T-cell (primary cell): ENCODE data around the gene TBCEL. TPM values are rescaled to one million over a fixed set of nuclear protein-coding genes. Genes with fewer than 3 reads are reported as not detected.

ENCODE experiments used
- ATAC-seq, 4 experiments: fragments of 200-7000 bp in 3 of 4; fragments of 150-1000 bp in 1 of 4; cut with Tn5 transposase; replicated peaks in 1 of 4; 1 replicate in 3 of 4; 2 replicates in 1 of 4; pipeline ENCODE4 v1.10.0; 2021; ENCODE audit warnings: moderate library complexity in 3 of 4, mild to moderate bottlenecking in 2 of 4, moderate number of reproducible peaks in 1 of 4
- CTCF ChIA-PET, 2 donors: fragments of 300-600 bp; sonication (Branson Sonifier 250); formaldehyde crosslinking; loops; one replicate each; lab custom pipeline; 2022; ENCODE audit warnings: antibody characterized with exemption in 2 of 2; lab: Charles Lee
- POLR2A ChIA-PET, 2 donors: fragments of 300-600 bp; sonication (Branson Sonifier 250); formaldehyde crosslinking; loops; one replicate each; lab custom pipeline; 2022; ENCODE audit warnings: antibody characterized with exemption in 2 of 2; lab: Charles Lee
- DNase-seq, 35 experiments: peaks; one replicate each; pipeline versions ENCODE4 v3.0.0 to v3.0.0-alpha.2; 2013 to 2023
- H3K27ac ChIP-seq: one replicate; pipeline ENCODE4 v1.5.1; 2013; ENCODE audit warnings: low read length
- H3K27me3 ChIP-seq, 2 experiments: replicated peaks in 1 of 2; 1 replicate in 1 of 2; 2 replicates in 1 of 2; pipeline versions ENCODE4 v1.6.1 to v1.7.0; 2013; ENCODE audit warnings: low read length in 1 of 2, mixed read lengths in 1 of 2; ENCODE audit not compliant: control insufficient read depth in 2 of 2, insufficient read depth in 2 of 2; ENCODE audit errors: extremely low read depth in 1 of 2
- H3K36me3 ChIP-seq, 2 donors: 1 replicate in 1 of 2; 2 replicates in 1 of 2; pipeline versions ENCODE4 v1.6.1 to v1.7.0; 2013; ENCODE audit warnings: low read length in 1 of 2; ENCODE audit not compliant: control insufficient read depth in 2 of 2, insufficient read depth in 1 of 2; ENCODE audit errors: extremely low read depth in 1 of 2
- H3K4me1 ChIP-seq, 2 experiments: 1 replicate in 1 of 2; 2 replicates in 1 of 2; pipeline versions ENCODE4 v1.6.1 to v1.7.0; 2013; ENCODE audit warnings: low read length in 2 of 2, mixed read lengths in 1 of 2; ENCODE audit not compliant: insufficient read depth in 2 of 2, control insufficient read depth in 1 of 2; ENCODE audit errors: extremely low read depth in 1 of 2
- H3K4me3 ChIP-seq, 2 donors: 1 replicate in 1 of 2; 2 replicates in 1 of 2; pipeline versions ENCODE4 v1.5.1 to v1.7.0; 2013; ENCODE audit warnings: mild to moderate bottlenecking in 2 of 2, low read length in 1 of 2, moderate library complexity in 1 of 2; ENCODE audit not compliant: control insufficient read depth in 1 of 2; ENCODE audit errors: extremely low read depth in 1 of 2
- H3K9me3 ChIP-seq: 2 replicates; pipeline ENCODE4 v1.7.0; 2013
- H3K27ac Mint-ChIP-seq, 2 donors: one replicate each; pipeline ENCODE4 v1.8.0; 2020 to 2021; ENCODE audit warnings: mild to moderate bottlenecking in 2 of 2, mixed read lengths in 2 of 2
- H3K27me3 Mint-ChIP-seq, 2 donors: one replicate each; pipeline ENCODE4 v1.8.0; 2021 to 2022; ENCODE audit warnings: mixed read lengths in 2 of 2
- H3K36me3 Mint-ChIP-seq: one replicate; pipeline ENCODE4 v1.8.0; 2021; ENCODE audit warnings: mixed read lengths
- H3K4me1 Mint-ChIP-seq, 3 donors: one replicate each; pipeline ENCODE4 v1.8.0; 2020 to 2022; ENCODE audit warnings: mixed read lengths in 3 of 3, mild to moderate bottlenecking in 1 of 3
- H3K4me3 Mint-ChIP-seq, 3 donors: one replicate each; pipeline ENCODE4 v1.8.0; 2020 to 2022; ENCODE audit warnings: mild to moderate bottlenecking in 3 of 3, mixed read lengths in 3 of 3, moderate library complexity in 3 of 3
- H3K9me3 Mint-ChIP-seq, 3 donors: one replicate each; pipeline ENCODE4 v1.8.0; 2020 to 2022; ENCODE audit warnings: mixed read lengths in 3 of 3
- WGBS: methylation state at CpG from one replicate; pipeline ENCODE4 v1.1.5; 2013; ENCODE audit warnings: missing lambda C conversion rate; ENCODE audit not compliant: insufficient coverage; 5-methylcytosine and 5-hydroxymethylcytosine counted together
- total RNA-seq, 35 experiments: library from RNA in 6 of 35; stranded (reverse) in 6 of 35; fragments of 120-200 nt in 1 of 35; gene quantifications; one replicate each; pipeline versions ENCODE4 v1.2.1 to v1.2.4 and lab custom pipeline; 2013 to 2026

Gene TBCEL, protein sequence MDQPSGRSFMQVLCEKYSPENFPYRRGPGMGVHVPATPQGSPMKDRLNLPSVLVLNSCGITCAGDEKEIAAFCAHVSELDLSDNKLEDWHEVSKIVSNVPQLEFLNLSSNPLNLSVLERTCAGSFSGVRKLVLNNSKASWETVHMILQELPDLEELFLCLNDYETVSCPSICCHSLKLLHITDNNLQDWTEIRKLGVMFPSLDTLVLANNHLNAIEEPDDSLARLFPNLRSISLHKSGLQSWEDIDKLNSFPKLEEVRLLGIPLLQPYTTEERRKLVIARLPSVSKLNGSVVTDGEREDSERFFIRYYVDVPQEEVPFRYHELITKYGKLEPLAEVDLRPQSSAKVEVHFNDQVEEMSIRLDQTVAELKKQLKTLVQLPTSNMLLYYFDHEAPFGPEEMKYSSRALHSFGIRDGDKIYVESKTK
- 10 to 100 TPM; 16.0 to 26.4 (median 19.0) TPM for total RNA-seq
- total RNA-seq (2013): 35.2 TPM
- total RNA-seq (lab: John Stamatoyannopoulos, UW): 4.6 to 16.8 (median 8.4) reads per million in 29 experiments

GRCh38 chr11:121023848-121024751 lies at the start of gene TBCEL:
Gene TBCEL (plus strand): TSS chr11:121024102. CDS start chr11:121045691, 21,589 bp downstream.
- ChIA-PET CTCF (no interaction called here), POLR2A (interaction anchor here (0.6 to 1.0 kb wide), 2 partner anchors 15 to 45 kb away, joined by 3 read pairs; no protein-coding TSS in a partner anchor)
- H3K4me1 ChIP-seq: peaks cover 11 to 21% of the 10 kb centered on the region in 2 experiments
- Mint-ChIP-seq H3K4me1 (peaks cover 33 to 41% (median 36%) of the 10 kb centered on the region in 3 donors), H3K36me3 (no peaks in the 10 kb centered on the region), H3K27me3 (peaks cover 4 to 11% of the 10 kb centered on the region in 2 donors), H3K27ac (peak within 1 kb of the TSS; percentile 74 to 80), H3K9me3 (no peaks in the 10 kb centered on the region), H3K4me3 (peak within 1 kb of the TSS; percentile 86 to 94 (median 88))
- H3K27ac ChIP-seq: no peak within 1 kb of the TSS
- H3K4me3 ChIP-seq: peak within 1 kb of the TSS; percentile 69 to 74
- WGBS: 3% methylated on average over 54 of the region's 54 CpGs
- H3K27me3 ChIP-seq: no peaks in the 10 kb centered on the region
- no peaks in the 10 kb centered on the region for H3K9me3 ChIP-seq
- peak; percentile 87 to 93 (median 88) for ATAC-seq
- H3K36me3 ChIP-seq: no peaks in the 10 kb centered on the region
- DNase-seq: peak; percentile 66 to 89 (median 81)

DNA sequence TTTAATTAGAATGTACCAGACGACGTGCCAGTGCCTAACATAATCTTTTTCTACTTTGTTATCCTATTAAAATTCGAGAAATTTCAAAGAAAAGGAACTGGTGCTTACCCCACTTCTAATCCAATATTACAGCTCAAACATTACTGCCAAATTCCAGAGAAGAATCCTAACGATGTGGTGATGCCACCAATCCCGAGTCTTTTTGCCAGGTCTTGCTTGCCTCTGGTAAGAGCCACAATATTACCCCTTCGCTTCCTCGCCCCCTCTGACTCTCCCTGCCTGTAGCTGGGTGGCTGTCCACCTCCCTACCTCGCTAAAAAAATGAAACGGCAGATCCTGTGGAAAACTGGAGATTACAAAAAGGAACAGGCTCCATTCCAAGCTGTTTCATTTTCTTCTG lies 49.4 kb upstream of the TBCEL start:
- Histone ChIP-seq H3K27ac (no peak overlapping the region), H3K27me3 (peaks cover 0 to 14% of the 10 kb centered on the region in 2 experiments), H3K4me1 (no peaks in the 10 kb centered on the region), H3K4me3 (no peak overlapping the region), H3K9me3 (no peaks in the 10 kb centered on the region), H3K36me3 (no peaks in the 10 kb centered on the region)
- Mint-ChIP-seq H3K27me3 (peaks cover 50 to 58% of the 10 kb centered on the region in 2 donors), H3K9me3 (no peaks in the 10 kb centered on the region), H3K4me1 (no peaks in the 10 kb centered on the region), H3K36me3 (no peaks in the 10 kb centered on the region), H3K27ac (no peak overlapping the region), H3K4me3 (no peak overlapping the region)
- ATAC-seq (no peak), DNase-seq (no peak)
- CTCF ChIA-PET: no interaction called here
- POLR2A ChIA-PET: no interaction called here
- WGBS: 51% methylated on average over 6 of the region's 9 CpGs

DNA sequence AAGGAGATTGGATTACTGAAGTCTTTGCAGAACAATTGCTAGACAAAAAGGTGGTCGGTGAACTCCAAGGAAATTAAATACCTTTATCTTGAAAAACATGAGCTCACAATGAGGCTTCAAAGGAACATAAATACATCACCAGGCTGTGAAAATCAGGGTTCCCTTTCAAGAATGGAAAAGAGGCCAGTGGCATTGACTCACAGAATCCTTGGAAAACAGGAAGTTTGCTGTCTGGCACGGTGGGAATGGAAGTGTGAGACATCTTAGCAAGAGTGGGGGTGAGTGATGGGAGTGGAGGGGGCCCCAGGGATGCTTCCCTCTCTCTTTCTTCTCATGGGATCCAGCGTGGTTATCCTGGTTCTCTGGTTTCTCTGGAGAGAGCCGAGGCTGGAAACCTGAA lies 48.9 kb upstream of the TBCEL start:
- Mint-ChIP-seq H3K27me3 (peaks cover 51 to 60% of the 10 kb centered on the region in 2 donors), H3K4me3 (no peak overlapping the region), H3K4me1 (no peaks in the 10 kb centered on the region), H3K9me3 (no peaks in the 10 kb centered on the region), H3K27ac (no peak overlapping the region), H3K36me3 (no peaks in the 10 kb centered on the region)
- POLR2A ChIA-PET: no interaction called here
- Histone ChIP-seq H3K36me3 (no peaks in the 10 kb centered on the region), H3K9me3 (no peaks in the 10 kb centered on the region), H3K27ac (no peak overlapping the region), H3K27me3 (peaks cover 0 to 14% of the 10 kb centered on the region in 2 experiments), H3K4me1 (no peaks in the 10 kb centered on the region), H3K4me3 (no peak overlapping the region)
- DNase-seq (no peak), ATAC-seq (no peak)
- CTCF ChIA-PET: no interaction called here
- 0% methylated on average over 1 of the region's 4 CpGs for WGBS

DNA sequence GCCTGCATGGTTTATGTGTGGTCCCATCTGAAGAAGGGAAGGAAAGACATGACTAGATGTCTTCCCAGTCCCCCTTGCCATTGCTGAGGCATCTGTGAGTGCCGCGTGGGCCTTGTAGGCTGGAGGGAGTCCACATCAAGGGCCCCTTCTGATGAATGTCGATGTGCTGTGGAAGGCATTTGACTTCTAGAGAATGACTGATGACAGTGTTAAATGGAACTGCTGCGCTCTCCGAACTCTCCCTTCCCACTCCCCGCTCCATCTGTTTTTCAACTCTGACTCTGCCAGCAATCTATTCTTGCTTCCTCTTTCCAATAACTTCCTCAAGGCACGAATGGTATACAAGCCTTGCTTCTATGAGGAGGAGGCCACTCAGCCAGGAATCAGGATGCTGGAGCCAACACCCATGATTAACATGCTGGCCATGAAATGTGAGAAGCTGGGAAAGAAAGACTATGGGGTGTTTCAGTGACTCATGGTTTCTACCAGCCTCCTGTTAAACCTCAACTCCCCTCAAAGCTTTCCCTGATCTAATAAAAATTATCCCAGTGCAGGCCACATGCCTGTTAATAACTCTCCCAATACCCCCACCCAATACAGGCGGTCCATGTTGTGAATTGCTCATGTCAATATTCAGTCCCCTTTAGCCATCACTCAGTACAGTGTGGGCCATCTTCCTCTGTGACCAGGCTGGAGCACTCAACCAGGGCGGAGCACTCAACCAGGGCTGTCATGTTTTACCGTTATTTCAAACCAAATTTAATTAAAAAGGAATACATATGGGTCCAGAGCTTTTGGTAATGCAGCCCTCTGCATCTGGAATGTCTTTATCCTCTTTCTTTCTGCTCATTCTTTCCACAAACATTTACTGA lies 46.4 kb upstream of the TBCEL start:
- peaks cover 0 to 11% of the 10 kb centered on the region in 2 experiments for H3K27me3 ChIP-seq
- ATAC-seq (no peak), DNase-seq (no peak)
- no peaks in the 10 kb centered on the region for H3K9me3 Mint-ChIP-seq
- CTCF ChIA-PET: no interaction called here
- H3K4me3 ChIP-seq: no peak overlapping the region
- POLR2A ChIA-PET: no interaction called here
- WGBS: 100% methylated on average over 3 of the region's 10 CpGs
- no peak overlapping the region for H3K4me3 Mint-ChIP-seq
- H3K9me3 ChIP-seq: no peaks in the 10 kb centered on the region
- H3K4me1 ChIP-seq: no peaks in the 10 kb centered on the region
- no peaks in the 10 kb centered on the region for H3K36me3 ChIP-seq
- H3K36me3 Mint-ChIP-seq: no peaks in the 10 kb centered on the region
- no peak overlapping the region for H3K27ac Mint-ChIP-seq
- no peak overlapping the region for H3K27ac ChIP-seq
- H3K27me3 Mint-ChIP-seq: peaks cover 36 to 53% of the 10 kb centered on the region in 2 donors
- no peaks in the 10 kb centered on the region for H3K4me1 Mint-ChIP-seq

GRCh38 chr11:120978701-120979100 lies 45.2 kb upstream of the TBCEL start:
- peaks cover 0 to 12% of the 10 kb centered on the region in 2 experiments for H3K27me3 ChIP-seq
- H3K27ac Mint-ChIP-seq: no peak overlapping the region
- H3K4me1 ChIP-seq: no peaks in the 10 kb centered on the region
- WGBS: 100% methylated on average over 1 of the region's 3 CpGs
- no peak overlapping the region for H3K27ac ChIP-seq
- ChIA-PET POLR2A (interaction anchor here (0.6 to 0.7 kb wide), 2 partner anchors 36 to 46 kb away, joined by 3 to 7 read pairs; no protein-coding TSS in a partner anchor), CTCF (no interaction called here)
- H3K36me3 ChIP-seq: no peaks in the 10 kb centered on the region
- ATAC-seq: no peak
- peaks cover 38 to 57% of the 10 kb centered on the region in 2 donors for H3K27me3 Mint-ChIP-seq
- DNase-seq: no peak
- H3K36me3 Mint-ChIP-seq: no peaks in the 10 kb centered on the region
- H3K4me3 ChIP-seq: no peak overlapping the region
- no peaks in the 10 kb centered on the region for H3K9me3 ChIP-seq
- H3K4me1 Mint-ChIP-seq: no peaks in the 10 kb centered on the region
- H3K9me3 Mint-ChIP-seq: no peaks in the 10 kb centered on the region
- no peak overlapping the region for H3K4me3 Mint-ChIP-seq
